ENCODE results near the gene IGFBP6. TPM values are rescaled to one million over a fixed set of nuclear protein-coding genes. Genes with fewer than 3 reads are reported as not detected.

The IGFBP6 gene
- total RNA-seq, 1 donor from 2014 or later = 20.8 TPM

DNA sequence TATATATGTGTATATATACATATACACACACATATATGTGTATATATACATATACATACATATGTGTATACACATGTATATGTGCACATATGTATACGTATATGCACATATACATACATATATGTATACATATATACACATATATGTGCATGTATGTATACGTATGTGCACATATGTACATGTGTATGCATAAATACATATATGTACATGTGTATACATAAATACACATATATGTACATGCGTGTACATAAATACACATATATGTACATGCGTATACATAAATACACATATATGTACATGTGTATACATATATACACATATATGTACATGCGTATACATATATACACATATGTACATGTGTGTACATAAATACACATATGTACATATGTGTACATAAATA, 49.7 kb downstream of the IGFBP6 start:
- Histone ChIP-seq H3K27me3 (ENCODE audit: insufficient read depth, low read length) (peaks cover 4% of the 10 kb centered on the region), H3K79me2 (ENCODE audit: insufficient read depth, low read length) (no peaks in the 10 kb centered on the region), H2AFZ (ENCODE audit: low read depth, low read length) (no peak overlapping the region), H3K9me3 (ENCODE audit: insufficient read depth, low read depth, low read length) (no peaks in the 10 kb centered on the region), H3K4me3 (ENCODE audit: insufficient read depth, low read depth, low read length) (no peak overlapping the region), H3K4me2 (ENCODE audit: low read length) (no peak overlapping the region), H3K27ac (ENCODE audit: low read depth, low read length) (no peak overlapping the region), H3K4me1 (ENCODE audit: insufficient read depth, low read length) (no peaks in the 10 kb centered on the region), H4K20me1 (ENCODE audit: insufficient read depth, low read length) (no peaks in the 10 kb centered on the region), H3K9ac (ENCODE audit: low read length) (no peak overlapping the region), H3K36me3 (ENCODE audit: insufficient read depth, low read length) (no peaks in the 10 kb centered on the region)
- H3K4me1 Mint-ChIP-seq (ENCODE audit: low read depth, unreplicated experiment) = no peaks in the 10 kb centered on the region
- H3K27ac Mint-ChIP-seq (ENCODE audit: unreplicated experiment) = no peak overlapping the region
- H3K9me3 Mint-ChIP-seq (ENCODE audit: unreplicated experiment) = no peaks in the 10 kb centered on the region
- no peak overlapping the region for H3K4me3 Mint-ChIP-seq (ENCODE audit: unreplicated experiment)
- H3K36me3 Mint-ChIP-seq (ENCODE audit: low read depth, unreplicated experiment) = no peaks in the 10 kb centered on the region
- DNase-seq (ENCODE audit: low read depth) (no peak), FAIRE-seq (no peak)
- no peak for TF ChIP-seq EZH2 (IDR thresholded peaks at IDR 0.05; ENCODE audit: insufficient read depth, low read length)
- TF ChIP-seq, protein P1, sequence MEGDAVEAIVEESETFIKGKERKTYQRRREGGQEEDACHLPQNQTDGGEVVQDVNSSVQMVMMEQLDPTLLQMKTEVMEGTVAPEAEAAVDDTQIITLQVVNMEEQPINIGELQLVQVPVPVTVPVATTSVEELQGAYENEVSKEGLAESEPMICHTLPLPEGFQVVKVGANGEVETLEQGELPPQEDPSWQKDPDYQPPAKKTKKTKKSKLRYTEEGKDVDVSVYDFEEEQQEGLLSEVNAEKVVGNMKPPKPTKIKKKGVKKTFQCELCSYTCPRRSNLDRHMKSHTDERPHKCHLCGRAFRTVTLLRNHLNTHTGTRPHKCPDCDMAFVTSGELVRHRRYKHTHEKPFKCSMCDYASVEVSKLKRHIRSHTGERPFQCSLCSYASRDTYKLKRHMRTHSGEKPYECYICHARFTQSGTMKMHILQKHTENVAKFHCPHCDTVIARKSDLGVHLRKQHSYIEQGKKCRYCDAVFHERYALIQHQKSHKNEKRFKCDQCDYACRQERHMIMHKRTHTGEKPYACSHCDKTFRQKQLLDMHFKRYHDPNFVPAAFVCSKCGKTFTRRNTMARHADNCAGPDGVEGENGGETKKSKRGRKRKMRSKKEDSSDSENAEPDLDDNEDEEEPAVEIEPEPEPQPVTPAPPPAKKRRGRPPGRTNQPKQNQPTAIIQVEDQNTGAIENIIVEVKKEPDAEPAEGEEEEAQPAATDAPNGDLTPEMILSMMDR (IDR thresholded peaks at IDR 0.05; ENCODE audit: insufficient read depth, low read depth, low read length) = no peak
- peaks cover 12% of the 10 kb centered on the region for H3K27me3 Mint-ChIP-seq (ENCODE audit: low read depth, unreplicated experiment)

DNA sequence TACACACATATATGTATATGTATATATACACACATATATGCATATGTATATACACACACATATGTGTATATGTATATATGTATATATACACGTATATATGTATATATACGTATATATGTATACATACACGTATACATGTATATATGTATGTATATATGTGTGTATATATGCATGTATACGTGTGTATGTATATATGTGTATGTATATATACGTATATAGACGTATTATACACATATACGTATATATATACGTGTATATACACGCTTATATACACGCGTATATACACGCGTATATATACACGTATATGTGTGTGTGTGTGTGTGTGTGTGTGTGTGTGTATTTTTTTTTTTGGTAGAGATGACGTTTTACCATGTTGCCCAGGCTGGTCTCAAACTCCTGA, 50.2 kb downstream of the IGFBP6 start:
- H3K9me3 ChIP-seq (ENCODE audit: insufficient read depth, low read depth, low read length) = no peaks in the 10 kb centered on the region
- FAIRE-seq = no peak
- H3K9me3 Mint-ChIP-seq (ENCODE audit: unreplicated experiment) = no peaks in the 10 kb centered on the region

DNA sequence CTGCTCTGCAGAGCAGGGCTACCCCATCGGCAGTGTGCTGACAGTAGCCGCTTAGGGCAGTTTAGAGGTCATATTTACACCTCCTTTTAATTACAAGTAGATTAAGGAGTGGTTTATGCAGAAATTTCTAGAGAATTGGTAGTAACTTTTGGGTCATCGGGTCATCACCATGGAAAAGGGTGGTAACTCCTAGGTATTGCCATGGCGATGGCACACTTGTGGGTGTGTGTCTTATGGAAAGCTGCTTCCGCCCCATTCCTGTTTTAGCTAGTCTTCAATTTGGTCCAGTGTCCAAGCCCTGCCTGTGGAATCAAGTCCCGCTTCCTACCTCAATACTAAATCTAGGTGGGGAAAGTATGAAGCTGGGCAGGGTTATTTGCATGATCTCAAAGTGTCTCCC, 53.6 kb downstream of the IGFBP6 start:
- H3K9me3 Mint-ChIP-seq (ENCODE audit: unreplicated experiment) = peaks cover 2% of the 10 kb centered on the region
- peaks cover 25% of the 10 kb centered on the region for H3K27me3 Mint-ChIP-seq (ENCODE audit: low read depth, unreplicated experiment)
- Histone ChIP-seq H3K4me2 (ENCODE audit: low read length) (no peak overlapping the region), H3K27me3 (ENCODE audit: insufficient read depth, low read length) (no peaks in the 10 kb centered on the region), H3K9me3 (ENCODE audit: insufficient read depth, low read depth, low read length) (no peaks in the 10 kb centered on the region), H2AFZ (ENCODE audit: low read depth, low read length) (no peak overlapping the region), H3K9ac (ENCODE audit: low read length) (no peak overlapping the region), H3K4me1 (ENCODE audit: insufficient read depth, low read length) (no peaks in the 10 kb centered on the region), H3K36me3 (ENCODE audit: insufficient read depth, low read length) (no peaks in the 10 kb centered on the region), H4K20me1 (ENCODE audit: insufficient read depth, low read length) (no peaks in the 10 kb centered on the region), H3K27ac (ENCODE audit: low read depth, low read length) (no peak overlapping the region), H3K79me2 (ENCODE audit: insufficient read depth, low read length) (no peaks in the 10 kb centered on the region), H3K4me3 (ENCODE audit: insufficient read depth, low read depth, low read length) (no peak overlapping the region)
- no peaks in the 10 kb centered on the region for H3K4me1 Mint-ChIP-seq (ENCODE audit: low read depth, unreplicated experiment)
- DNase-seq (ENCODE audit: low read depth) = no peak
- no peak overlapping the region for H3K27ac Mint-ChIP-seq (ENCODE audit: unreplicated experiment)
- no peak for FAIRE-seq
- peaks cover 11% of the 10 kb centered on the region for H3K36me3 Mint-ChIP-seq (ENCODE audit: low read depth, unreplicated experiment)
- H3K4me3 Mint-ChIP-seq (ENCODE audit: unreplicated experiment) = no peak overlapping the region
- TF ChIP-seq, protein P1 (IDR thresholded peaks at IDR 0.05; ENCODE audit: insufficient read depth, low read depth, low read length) = no peak
- no peak for TF ChIP-seq EZH2 (IDR thresholded peaks at IDR 0.05; ENCODE audit: insufficient read depth, low read length)

More for the DNA sequence above, 50.2 kb downstream of the IGFBP6 start:
- H3K4me1 ChIP-seq (ENCODE audit: insufficient read depth, low read length) = no peaks in the 10 kb centered on the region
- no peak overlapping the region for H3K4me2 ChIP-seq (ENCODE audit: low read length)
- H3K79me2 ChIP-seq (ENCODE audit: insufficient read depth, low read length) = no peaks in the 10 kb centered on the region
- no peak overlapping the region for H3K27ac Mint-ChIP-seq (ENCODE audit: unreplicated experiment)
- H2AFZ ChIP-seq (ENCODE audit: low read depth, low read length) = no peak overlapping the region
- no peaks in the 10 kb centered on the region for H3K36me3 Mint-ChIP-seq (ENCODE audit: low read depth, unreplicated experiment)
- no peaks in the 10 kb centered on the region for H3K4me1 Mint-ChIP-seq (ENCODE audit: low read depth, unreplicated experiment)
- no peak for TF ChIP-seq EZH2 (IDR thresholded peaks at IDR 0.05; ENCODE audit: insufficient read depth, low read length)
- TF ChIP-seq, protein P1 (IDR thresholded peaks at IDR 0.05; ENCODE audit: insufficient read depth, low read depth, low read length) = no peak
- H3K9ac ChIP-seq (ENCODE audit: low read length) = no peak overlapping the region
- H3K27me3 ChIP-seq (ENCODE audit: insufficient read depth, low read length) = peaks cover 4% of the 10 kb centered on the region
- no peak overlapping the region for H3K4me3 Mint-ChIP-seq (ENCODE audit: unreplicated experiment)
- no peak overlapping the region for H3K4me3 ChIP-seq (ENCODE audit: insufficient read depth, low read depth, low read length)
- peaks cover 12% of the 10 kb centered on the region for H3K27me3 Mint-ChIP-seq (ENCODE audit: low read depth, unreplicated experiment)
- DNase-seq (ENCODE audit: low read depth) = no peak
- no peak overlapping the region for H3K27ac ChIP-seq (ENCODE audit: low read depth, low read length)
- H4K20me1 ChIP-seq (ENCODE audit: insufficient read depth, low read length) = no peaks in the 10 kb centered on the region
- no peaks in the 10 kb centered on the region for H3K36me3 ChIP-seq (ENCODE audit: insufficient read depth, low read length)

Small RNA genes within 50 kb of the gene (microRNA-seq; reads per million reads assigned to microRNA genes)
- gene MIR6757 = 1.4 reads per million

Other genes with a start within 250 kb of the IGFBP6 start
- not detected in 2 replicates for gene KRT78, start 248.7 kb upstream of the IGFBP6 start, total RNA-seq
- gene KRT8, start 192.6 kb upstream of the IGFBP6 start, total RNA-seq = 2,321 and 2,570 TPM in 2 replicates
- gene KRT18, start 148.5 kb upstream of the IGFBP6 start, total RNA-seq = 1,741 and 1,989 TPM in 2 replicates
- gene EIF4B, start 91.2 kb upstream of the IGFBP6 start, total RNA-seq = 231 and 242 TPM in 2 replicates
- gene TNS2, start 47.6 kb upstream of the IGFBP6 start, total RNA-seq = 15.4 and 21.1 TPM in 2 replicates
- gene SPRYD3, start 18.3 kb upstream of the IGFBP6 start, total RNA-seq = 21.8 and 22.8 TPM in 2 replicates
- gene SOAT2, start 5.8 kb downstream of the IGFBP6 start, total RNA-seq = not detected in 2 replicates
- 31.0 and 32.7 TPM in 2 replicates for gene ZNF740, start 83.1 kb downstream of the IGFBP6 start, total RNA-seq
- gene CSAD, start 83.3 kb downstream of the IGFBP6 start, total RNA-seq = 16.7 and 19.4 TPM in 2 replicates
- 0.79 and 1.3 TPM in 2 replicates for gene ITGB7, start 109.6 kb downstream of the IGFBP6 start, total RNA-seq
- gene RARG, start 134.5 kb downstream of the IGFBP6 start, total RNA-seq = 10.1 and 11.7 TPM in 2 replicates
- 1.2 and 2.0 TPM in 2 replicates for gene ESPL1, start 170.6 kb downstream of the IGFBP6 start, total RNA-seq
- 279 and 281 TPM in 2 replicates for gene PFDN5, start 197.9 kb downstream of the IGFBP6 start, total RNA-seq
- gene MYG1, start 202.0 kb downstream of the IGFBP6 start, total RNA-seq = 37.8 and 40.9 TPM in 2 replicates
- gene AAAS, start 223.9 kb downstream of the IGFBP6 start, total RNA-seq = 40.8 and 44.4 TPM in 2 replicates
- not detected in 2 replicates for gene SP7, start 238.7 kb downstream of the IGFBP6 start, total RNA-seq

Data from astrocyte (in vitro differentiated cells and primary cell).